Endodermal cell (in vitro differentiated cells): ENCODE measurements around the gene SAMHD1. TPM values are rescaled to one million over a fixed set of nuclear protein-coding genes. Genes with fewer than 3 reads are reported as not detected.
"Not testable (repeated sequence)": the region's sequence is repeated elsewhere in the genome, so short reads cannot be mapped to it uniquely, and the experiment has no call there.

Experiments
- DNase-seq: peaks from one replicate; pipeline ENCODE4 v3.0.0-alpha.2; 2017
- H3K27ac ChIP-seq: 2 replicates; pipeline ENCODE4 v1.5.1; 2013; ENCODE audit warnings: mild to moderate bottlenecking, low read depth, low read length, moderate library complexity
- H3K27me3 ChIP-seq: 2 replicates; pipeline ENCODE4 v1.6.1; 2013; ENCODE audit warnings: mild to moderate bottlenecking, low read length, moderate library complexity; ENCODE audit not compliant: insufficient read depth, control insufficient read depth, poor library complexity, severe bottlenecking
- H3K36me3 ChIP-seq: 2 replicates; pipeline ENCODE4 v1.7.0; 2013; ENCODE audit warnings: mild to moderate bottlenecking, low read length, moderate library complexity; ENCODE audit not compliant: control insufficient read depth, insufficient read depth
- H3K4me1 ChIP-seq: one replicate; pipeline ENCODE4 v1.7.0; 2013; ENCODE audit warnings: low read length; ENCODE audit not compliant: control insufficient read depth, insufficient read depth
- H3K4me3 ChIP-seq: 2 replicates; pipeline ENCODE4 v1.5.1; 2013; ENCODE audit warnings: mild to moderate bottlenecking, low read length, moderate library complexity
- H3K9ac ChIP-seq: 2 replicates; pipeline ENCODE4 v1.6.1; 2013; ENCODE audit warnings: mild to moderate bottlenecking, low read length, moderate library complexity; ENCODE audit not compliant: poor library complexity, severe bottlenecking; ENCODE audit errors: extremely low read depth
- H3K9me3 ChIP-seq: 2 replicates; pipeline ENCODE4 v1.6.1; 2013; ENCODE audit warnings: mild to moderate bottlenecking, low read length, moderate library complexity; ENCODE audit not compliant: control insufficient read depth
- H3K27ac Mint-ChIP-seq: 2 replicates; pipeline ENCODE4 v1.8.0; 2020; ENCODE audit warnings: mixed read lengths
- H3K27me3 Mint-ChIP-seq: 2 replicates; pipeline ENCODE4 v1.8.0; 2021; ENCODE audit warnings: mild to moderate bottlenecking, mixed read lengths; ENCODE audit not compliant: insufficient read depth
- H3K36me3 Mint-ChIP-seq: 2 replicates; pipeline ENCODE4 v1.8.0; 2020; ENCODE audit warnings: low read depth, mixed read lengths
- H3K4me1 Mint-ChIP-seq: 2 replicates; pipeline ENCODE4 v1.8.0; 2020; ENCODE audit warnings: mixed read lengths
- H3K4me3 Mint-ChIP-seq: 2 replicates; pipeline ENCODE4 v1.8.0; 2020; ENCODE audit warnings: mild to moderate bottlenecking, moderate library complexity, mixed read lengths
- H3K9me3 Mint-ChIP-seq: 2 replicates; pipeline ENCODE4 v1.8.0; 2020; ENCODE audit warnings: mild to moderate bottlenecking, mixed read lengths
- WGBS, 2 experiments: methylation state at CpG; one replicate each; pipeline versions ENCODE4 v1.1.5 to v1.1.7; 2013; ENCODE audit warnings: missing lambda C conversion rate in 2 of 2, mixed read lengths in 1 of 2; ENCODE audit not compliant: insufficient coverage in 1 of 2, insufficient read length in 1 of 2; 5-methylcytosine and 5-hydroxymethylcytosine counted together
- total RNA-seq, 2 donors: library from RNA; stranded (reverse); fragmentation: NEBNext Ultra II Directional in 1 of 2; extraction: Animal tissue kit (Norgen Biotek cat#: 25700) in 1 of 2; gene quantifications; 2 replicates in 1 of 2; 3 replicates in 1 of 2; pipeline ENCODE4 v1.2.1, GENCODE V29; 2021
- TF ChIP-seq, protein P1 (sequence below): fragments of 200-600 bp; sonication (generic); conservative IDR thresholded peaks from 2 replicates; pipeline ENCODE4 v1.5.0; 2021; ENCODE audit warnings: antibody characterized with exemption, mild to moderate bottlenecking

Gene SAMHD1
- total RNA-seq, 2 donors from 2014 or later, result 3.7 to 4.9 TPM

DNA sequence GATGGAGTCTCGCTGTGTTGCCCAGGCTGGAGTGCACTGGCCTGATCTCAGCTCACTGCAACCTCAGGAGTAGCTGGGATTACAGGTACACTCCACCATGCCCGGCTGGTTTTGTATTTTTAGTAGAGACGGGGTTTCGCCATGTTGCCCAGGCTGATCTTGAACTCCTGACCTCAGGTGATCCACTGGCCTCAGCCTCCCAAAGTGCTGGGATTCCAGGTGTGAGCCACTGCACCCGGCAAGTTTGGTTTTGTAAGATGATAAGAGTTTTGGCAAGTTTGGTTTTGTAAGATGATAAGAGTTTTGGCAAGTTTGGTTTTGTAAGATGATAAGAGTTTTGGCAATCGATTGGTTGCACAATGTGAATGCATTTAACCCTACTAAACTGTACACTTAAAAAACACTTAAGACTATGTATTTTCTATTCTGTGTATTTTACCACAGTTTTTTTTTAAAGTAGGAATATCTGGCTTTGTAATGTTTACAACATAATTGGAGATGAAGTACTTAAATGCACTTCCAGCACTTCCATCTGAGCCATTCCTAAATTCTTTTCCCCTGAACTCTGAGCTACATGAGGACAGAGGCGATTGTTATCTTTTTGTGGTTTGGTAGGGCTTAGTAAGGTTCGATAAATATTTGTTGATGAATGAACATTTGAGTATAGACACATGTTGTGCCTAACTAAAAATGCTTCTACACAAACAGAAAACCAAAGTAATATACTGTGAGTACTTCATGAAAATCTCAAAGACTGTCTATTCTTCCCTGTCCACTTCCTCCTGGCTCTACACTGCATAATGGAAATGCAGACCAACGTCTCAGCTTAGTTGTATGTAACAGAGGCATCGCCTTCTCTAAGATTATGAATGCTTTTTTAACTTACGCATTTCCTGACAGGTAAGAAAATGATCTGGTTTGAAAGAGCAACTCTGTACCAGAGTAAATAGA lies 18.8 kb downstream of the SAMHD1 start:
- H3K36me3 ChIP-seq, result no peaks in the 10 kb centered on the region
- no peak overlapping the region for H3K27ac ChIP-seq
- DNase-seq, result no peak
- H3K36me3 Mint-ChIP-seq, result no peaks in the 10 kb centered on the region
- H3K4me3 Mint-ChIP-seq, result no peak overlapping the region
- H3K9me3 Mint-ChIP-seq, result no peaks in the 10 kb centered on the region
- H3K27me3 Mint-ChIP-seq, result peaks cover 2% of the 10 kb centered on the region
- no peaks in the 10 kb centered on the region for H3K27me3 ChIP-seq
- H3K4me3 ChIP-seq, result no peak overlapping the region
- TF ChIP-seq, protein P1, sequence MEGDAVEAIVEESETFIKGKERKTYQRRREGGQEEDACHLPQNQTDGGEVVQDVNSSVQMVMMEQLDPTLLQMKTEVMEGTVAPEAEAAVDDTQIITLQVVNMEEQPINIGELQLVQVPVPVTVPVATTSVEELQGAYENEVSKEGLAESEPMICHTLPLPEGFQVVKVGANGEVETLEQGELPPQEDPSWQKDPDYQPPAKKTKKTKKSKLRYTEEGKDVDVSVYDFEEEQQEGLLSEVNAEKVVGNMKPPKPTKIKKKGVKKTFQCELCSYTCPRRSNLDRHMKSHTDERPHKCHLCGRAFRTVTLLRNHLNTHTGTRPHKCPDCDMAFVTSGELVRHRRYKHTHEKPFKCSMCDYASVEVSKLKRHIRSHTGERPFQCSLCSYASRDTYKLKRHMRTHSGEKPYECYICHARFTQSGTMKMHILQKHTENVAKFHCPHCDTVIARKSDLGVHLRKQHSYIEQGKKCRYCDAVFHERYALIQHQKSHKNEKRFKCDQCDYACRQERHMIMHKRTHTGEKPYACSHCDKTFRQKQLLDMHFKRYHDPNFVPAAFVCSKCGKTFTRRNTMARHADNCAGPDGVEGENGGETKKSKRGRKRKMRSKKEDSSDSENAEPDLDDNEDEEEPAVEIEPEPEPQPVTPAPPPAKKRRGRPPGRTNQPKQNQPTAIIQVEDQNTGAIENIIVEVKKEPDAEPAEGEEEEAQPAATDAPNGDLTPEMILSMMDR, result no peak
- H3K4me1 Mint-ChIP-seq, result no peaks in the 10 kb centered on the region
- H3K27ac Mint-ChIP-seq, result no peak overlapping the region
- no peaks in the 10 kb centered on the region for H3K4me1 ChIP-seq
- 60 to 82% methylated on average over 3 to 9 of the region's 11 CpGs for WGBS, 2 experiments
- no peaks in the 10 kb centered on the region for H3K9me3 ChIP-seq
- no peak overlapping the region for H3K9ac ChIP-seq

- H3K9ac ChIP-seq, H3K27ac Mint-ChIP-seq, H3K9me3 ChIP-seq, H3K27me3 ChIP-seq, H3K27ac ChIP-seq, H3K4me1 ChIP-seq, H3K4me3 ChIP-seq, H3K9me3 Mint-ChIP-seq, DNase-seq, H3K4me3 Mint-ChIP-seq, H3K4me1 Mint-ChIP-seq, H3K36me3 ChIP-seq, H3K27me3 Mint-ChIP-seq, H3K36me3 Mint-ChIP-seq: not testable (repeated sequence)
- 95% methylated on average over 2 to 12 of the region's 12 CpGs for WGBS, 2 experiments
Measured at GRCh38 chr20:36932067-36932466, 19.4 kb downstream of the SAMHD1 start.

DNA sequence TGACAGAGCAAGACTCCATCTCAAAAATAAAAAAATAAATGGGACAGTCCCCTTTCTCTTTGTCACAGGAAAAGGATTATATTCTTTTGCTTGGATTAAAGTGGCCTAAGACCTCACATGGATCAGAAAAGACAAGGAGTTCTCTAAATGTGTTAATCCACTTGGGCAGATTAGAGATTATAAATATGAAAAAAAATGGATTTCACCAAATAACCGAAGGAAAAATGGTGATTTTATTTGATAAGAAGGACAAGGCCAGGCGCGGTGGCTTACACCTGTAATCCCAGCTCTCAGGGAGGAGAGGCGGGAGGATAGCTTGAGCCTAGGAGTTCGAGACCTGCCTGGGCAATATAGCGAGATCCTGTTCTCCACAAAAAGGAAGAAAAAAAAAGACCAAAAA lies 21.8 kb downstream of the SAMHD1 start:
- Mint-ChIP-seq H3K27me3 (no peaks in the 10 kb centered on the region), H3K9me3 (no peaks in the 10 kb centered on the region), H3K4me1 (peaks cover under 1% of the 10 kb centered on the region), H3K36me3 (no peaks in the 10 kb centered on the region), H3K4me3 (no peak overlapping the region), H3K27ac (no peak overlapping the region)
- WGBS, 2 experiments, result 95 to 97% methylated on average over 2 to 4 of the region's 6 CpGs
- Histone ChIP-seq H3K27ac (no peak overlapping the region), H3K27me3 (no peaks in the 10 kb centered on the region), H3K4me3 (no peak overlapping the region), H3K4me1 (no peaks in the 10 kb centered on the region), H3K36me3 (no peaks in the 10 kb centered on the region), H3K9ac (no peak overlapping the region), H3K9me3 (no peaks in the 10 kb centered on the region)
- TF ChIP-seq, protein P1, result no peak
- DNase-seq, result no peak
